HCT116 (cell line): ENCODE data around the gene WIPF3. TPM values are rescaled to one million over a fixed set of nuclear protein-coding genes. Genes with fewer than 3 reads are reported as not detected.

ENCODE experiments used
- ATAC-seq: fragments of 200-7000 bp; cut with Tn5 transposase; 2 replicates; pipeline ENCODE4 v1.9.1; 2020; ENCODE audit warnings: mild to moderate bottlenecking, moderate library complexity
- BruUV-seq: library from RNA; stranded (reverse); fragments of 400-500 nt; replicated peaks from 2 replicates; lab custom pipeline; 2021; lab: Mats Ljungman, UMichigan
- CTCF ChIA-PET: fragments of 300-600 bp; sonication (Branson Sonifier 250); formaldehyde crosslinking; loops from one replicate; lab custom pipeline; 2021; ENCODE audit warnings: antibody characterized with exemption; lab: Charles Lee
- POLR2A ChIA-PET: fragments of 300-600, 350-600 bp; sonication (Branson Sonifier 250); formaldehyde crosslinking; loops from one replicate; lab custom pipeline; 2021; ENCODE audit warnings: antibody characterized with exemption; lab: Charles Lee
- RAD21 ChIA-PET, 2 experiments: fragments of 300-600 bp; sonication (Branson Sonifier 250); formaldehyde crosslinking; loops; one replicate each; lab custom pipeline; 2023; ENCODE audit warnings: low total read pairs in 2 of 2; ENCODE audit not compliant: uncharacterized antibody in 2 of 2, unreplicated experiment in 2 of 2, low non-redundant PET in 1 of 2; lab: Charles Lee
- DNase-seq: peaks from one replicate; pipeline ENCODE4 v3.0.0-alpha.2; 2010; ENCODE audit warnings: low read depth, low spot score
- H2AFZ ChIP-seq: fragments of 200-600 bp; shearing (Covaris generic), sonication (generic); 2 replicates; pipeline ENCODE4 v1.6.1; 2017; ENCODE audit warnings: low read depth, mixed run types, mixed read lengths, antibody characterized with exemption, low read length; ENCODE audit not compliant: poor library complexity, severe bottlenecking
- H3K27ac ChIP-seq: 2 replicates; pipeline ENCODE4 v1.5.1; 2012; ENCODE audit warnings: low read depth, low read length
- H3K27me3 ChIP-seq: fragments of 200-600 bp; sonication (generic); 2 replicates; pipeline ENCODE4 v1.6.1; 2016; ENCODE audit warnings: mixed run types, low read length, mixed read lengths; ENCODE audit not compliant: insufficient read depth
- H3K36me3 ChIP-seq, 2 experiments: fragments of 200-500 bp in 1 of 2; fragments of 200-600 bp in 1 of 2; sonication (Bioruptor generic) in 1 of 2; sonication (generic) in 1 of 2; 2 replicates each; pipeline versions ENCODE4 v1.5.1 to v1.6.1; 2014 to 2016; ENCODE audit warnings: low read length in 2 of 2, inconsistent platforms in 1 of 2, mixed read lengths in 1 of 2, mixed run types in 1 of 2; ENCODE audit not compliant: insufficient read depth in 2 of 2, control insufficient read depth in 1 of 2
- H3K4me1 ChIP-seq, 2 experiments: fragments of 200-600 bp in 1 of 2; sonication (generic) in 1 of 2; 2 replicates each; pipeline versions ENCODE4 v1.5.1 to v1.6.1; 2012 to 2017; ENCODE audit warnings: low read length in 2 of 2, inconsistent platforms in 1 of 2, mild to moderate bottlenecking in 1 of 2, mixed read lengths in 1 of 2, mixed run types in 1 of 2, moderate library complexity in 1 of 2; ENCODE audit not compliant: insufficient read depth in 2 of 2, control insufficient read depth in 1 of 2
- H3K4me2 ChIP-seq: fragments of 200-600 bp; sonication (generic); 2 replicates; pipeline ENCODE4 v1.6.1; 2017; ENCODE audit warnings: mixed run types, low read length, mixed read lengths
- H3K4me3 ChIP-seq, 2 experiments: fragments of 200-600 bp in 1 of 2; sonication (generic) in 1 of 2; replicated peaks in 1 of 2; 2 replicates each; pipeline ENCODE4 v1.5.1; 2011 to 2016; ENCODE audit warnings: low read length in 2 of 2, control low read depth in 1 of 2, low read depth in 1 of 2, mild to moderate bottlenecking in 1 of 2, mixed read lengths in 1 of 2, mixed run types in 1 of 2
- H3K79me2 ChIP-seq: fragments of 200-600 bp; sonication (generic); 2 replicates; pipeline ENCODE4 v1.6.1; 2017; ENCODE audit warnings: mild to moderate bottlenecking, mixed run types, low read length, moderate library complexity, mixed read lengths; ENCODE audit not compliant: insufficient read depth
- H3K9ac ChIP-seq: fragments of 200-600 bp; sonication (generic); 2 replicates; pipeline ENCODE4 v1.6.1; 2016; ENCODE audit warnings: low read length, mixed read lengths
- H3K9me2 ChIP-seq: fragments of 200-600 bp; sonication (generic), shearing (Covaris generic); 2 replicates; pipeline ENCODE4 v1.6.1; 2017; ENCODE audit warnings: mixed run types, mild to moderate bottlenecking, moderate library complexity; ENCODE audit not compliant: insufficient read depth
- H3K9me3 ChIP-seq, 2 experiments: fragments of 200-500 bp in 1 of 2; fragments of 200-600 bp in 1 of 2; sonication (Bioruptor generic) in 1 of 2; sonication (generic) in 1 of 2; 2 replicates each; pipeline ENCODE4 v1.6.1; 2014 to 2017; ENCODE audit warnings: low read length in 2 of 2, mixed read lengths in 2 of 2, inconsistent platforms in 1 of 2, low read depth in 1 of 2, mild to moderate bottlenecking in 1 of 2, mixed run types in 1 of 2, moderate library complexity in 1 of 2; ENCODE audit not compliant: control insufficient read depth in 1 of 2, insufficient read depth in 1 of 2
- H4K20me1 ChIP-seq: fragments of 200-600 bp; sonication (generic), shearing (Covaris generic); 2 replicates; pipeline ENCODE4 v1.6.1; 2017; ENCODE audit warnings: mixed run types, mild to moderate bottlenecking, moderate library complexity; ENCODE audit not compliant: insufficient read depth
- CBX3 ChIP-seq: IDR thresholded peaks from 2 replicates; pipeline ENCODE4 v1.6.1; 2012; ENCODE audit warnings: low read depth
- ELF1 ChIP-seq: IDR thresholded peaks from 2 replicates; pipeline ENCODE4 v1.6.1; 2012; ENCODE audit warnings: low read depth, borderline replicate concordance
- EZH2 ChIP-seq: fragments of 200-600 bp; sonication (generic); IDR thresholded peaks from 2 replicates; pipeline ENCODE4 v1.6.1; 2017; ENCODE audit warnings: antibody characterized with exemption, mixed run types
- FOSL1 ChIP-seq: IDR thresholded peaks from 2 replicates; pipeline ENCODE4 v1.6.1; 2012; ENCODE audit warnings: low read depth
- JUND ChIP-seq: IDR thresholded peaks from 2 replicates; pipeline ENCODE4 v1.6.1; 2012
- MAX ChIP-seq: IDR thresholded peaks from 2 replicates; pipeline ENCODE4 v1.6.1; 2012
- RAD21 ChIP-seq: IDR thresholded peaks from 2 replicates; pipeline ENCODE4 v1.6.1; 2012; ENCODE audit warnings: low read depth, mild to moderate bottlenecking
- REST ChIP-seq: IDR thresholded peaks from 2 replicates; pipeline ENCODE4 v1.6.1; 2012; ENCODE audit warnings: low read depth
- SIN3A ChIP-seq: IDR thresholded peaks from 2 replicates; pipeline ENCODE4 v1.6.1; 2012; ENCODE audit warnings: low read depth
- SP1 ChIP-seq: IDR thresholded peaks from 2 replicates; pipeline ENCODE4 v1.6.1; 2012; ENCODE audit warnings: low read depth
- TCF7L2 ChIP-seq: IDR thresholded peaks from 2 replicates; pipeline ENCODE4 v1.7.0; 2011; ENCODE audit warnings: borderline replicate concordance, inconsistent platforms; ENCODE audit not compliant: insufficient read depth, insufficient read length; ENCODE audit errors: extremely low read depth
- YY1 ChIP-seq: IDR thresholded peaks from 2 replicates; pipeline ENCODE4 v1.6.1; 2011; ENCODE audit warnings: low read length, low read depth, moderate library complexity, mild to moderate bottlenecking; ENCODE audit not compliant: insufficient replicate concordance; ENCODE audit errors: extremely low read depth
- ZBTB33 ChIP-seq: IDR thresholded peaks from 2 replicates; pipeline ENCODE4 v1.6.1; 2011; ENCODE audit warnings: mild to moderate bottlenecking, low read length, moderate library complexity; ENCODE audit not compliant: insufficient replicate concordance; ENCODE audit errors: extremely low read depth
- ZFX ChIP-seq: fragments of 450-650 bp; IDR thresholded peaks from 2 replicates; pipeline ENCODE4 v1.6.1; 2017
- intact Hi-C: fragments of 100-400 bp; cut with micrococcal nuclease; formaldehyde crosslinking; loops from 2 replicates; pipeline ENCODE4 v1.10.0; 2022
- total RNA-seq: library from RNA; stranded (reverse); gene quantifications from one replicate; pipeline ENCODE4 v1.2.1, GENCODE V29; 2021; ENCODE audit not compliant: unreplicated experiment
- TF ChIP-seq, protein P1 (sequence below), 3 experiments: fragments of 200-600 bp in 1 of 3; sonication (generic) in 1 of 3; IDR thresholded peaks in 2 of 3; conservative IDR thresholded peaks in 1 of 3; 2 replicates each; pipeline ENCODE4 v1.5.1; 2012 to 2017; ENCODE audit warnings: low read depth in 2 of 3, low read length in 2 of 3, antibody characterized with exemption in 1 of 3, borderline replicate concordance in 1 of 3, control low read depth in 1 of 3, mild to moderate bottlenecking in 1 of 3, mixed read lengths in 1 of 3, mixed run types in 1 of 3, moderate library complexity in 1 of 3; ENCODE audit not compliant: insufficient read depth in 1 of 3
- TF ChIP-seq, protein P2 (sequence below): IDR thresholded peaks from 2 replicates; pipeline ENCODE4 v1.6.1; 2012

Gene WIPF3
- total RNA-seq, 1 experiment from 2014 or later, result 8.6 TPM

- intact Hi-C loops, result loop anchor here (2.0 kb wide), 1 partner anchor 183 kb away; no protein-coding TSS in a partner anchor
- Histone ChIP-seq H3K27ac (no peak overlapping the region), H3K9me2 (no peaks in the 10 kb centered on the region), H3K9me3 (no peaks in the 10 kb centered on the region), H3K4me2 (no peak overlapping the region), H3K4me1 (no peaks in the 10 kb centered on the region), H3K27me3 (no peaks in the 10 kb centered on the region), H3K4me3 (no peak overlapping the region), H3K36me3 (no peaks in the 10 kb centered on the region), H2AFZ (no peak overlapping the region), H4K20me1 (no peaks in the 10 kb centered on the region)
- DNase-seq (no peak), ATAC-seq (no peak)
- ChIA-PET RAD21 (no interaction called here), CTCF (interaction anchor here (2.0 kb wide), 1 partner anchor 182 kb away, joined by 12 read pairs; no protein-coding TSS in a partner anchor), POLR2A (no interaction called here)
- no TSS peak for BruUV-seq
- no peak for TF ChIP-seq TCF7L2
- TF ChIP-seq SP1, result no peak
- TF ChIP-seq REST, result no peak
- TF ChIP-seq, protein P1, sequence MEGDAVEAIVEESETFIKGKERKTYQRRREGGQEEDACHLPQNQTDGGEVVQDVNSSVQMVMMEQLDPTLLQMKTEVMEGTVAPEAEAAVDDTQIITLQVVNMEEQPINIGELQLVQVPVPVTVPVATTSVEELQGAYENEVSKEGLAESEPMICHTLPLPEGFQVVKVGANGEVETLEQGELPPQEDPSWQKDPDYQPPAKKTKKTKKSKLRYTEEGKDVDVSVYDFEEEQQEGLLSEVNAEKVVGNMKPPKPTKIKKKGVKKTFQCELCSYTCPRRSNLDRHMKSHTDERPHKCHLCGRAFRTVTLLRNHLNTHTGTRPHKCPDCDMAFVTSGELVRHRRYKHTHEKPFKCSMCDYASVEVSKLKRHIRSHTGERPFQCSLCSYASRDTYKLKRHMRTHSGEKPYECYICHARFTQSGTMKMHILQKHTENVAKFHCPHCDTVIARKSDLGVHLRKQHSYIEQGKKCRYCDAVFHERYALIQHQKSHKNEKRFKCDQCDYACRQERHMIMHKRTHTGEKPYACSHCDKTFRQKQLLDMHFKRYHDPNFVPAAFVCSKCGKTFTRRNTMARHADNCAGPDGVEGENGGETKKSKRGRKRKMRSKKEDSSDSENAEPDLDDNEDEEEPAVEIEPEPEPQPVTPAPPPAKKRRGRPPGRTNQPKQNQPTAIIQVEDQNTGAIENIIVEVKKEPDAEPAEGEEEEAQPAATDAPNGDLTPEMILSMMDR (IDR thresholded peaks at IDR 0.05 in 2 of 3, conservative IDR thresholded peaks at IDR 0.05 in 1 of 3; ENCODE audit: borderline replicate concordance in 1 of 3, insufficient read depth in 1 of 3, low read depth in 2 of 3, low read length in 2 of 3), result no peak
- no peak for TF ChIP-seq RAD21
- no peak for TF ChIP-seq ELF1
- no peak for TF ChIP-seq EZH2
- TF ChIP-seq, protein P2, sequence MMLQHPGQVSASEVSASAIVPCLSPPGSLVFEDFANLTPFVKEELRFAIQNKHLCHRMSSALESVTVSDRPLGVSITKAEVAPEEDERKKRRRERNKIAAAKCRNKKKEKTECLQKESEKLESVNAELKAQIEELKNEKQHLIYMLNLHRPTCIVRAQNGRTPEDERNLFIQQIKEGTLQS, result no peak
- TF ChIP-seq FOSL1, result no peak
- no peak for TF ChIP-seq CBX3
- TF ChIP-seq ZBTB33, result no peak
- no peak for TF ChIP-seq SIN3A
- TF ChIP-seq MAX, result no peak
- TF ChIP-seq JUND, result no peak
- TF ChIP-seq ZFX, result no peak
- no peak for TF ChIP-seq YY1
- TF ChIP-seq, all 23 proteins: peak for 0
- H3K79me2 ChIP-seq, result no peaks in the 10 kb centered on the region
- H3K9ac ChIP-seq, result no peak overlapping the region
These were observed 73.3 kb downstream of the WIPF3 start for GRCh38 chr7:29879609-29880008.
